PC-9 (cell line): ENCODE results near the gene ISLR2. TPM values are rescaled to one million over a fixed set of nuclear protein-coding genes. Genes with fewer than 3 reads are reported as not detected.

Experiments used
- BruUV-seq: library from RNA; stranded (reverse); fragments of 400-500 nt; replicated peaks from 2 replicates; lab custom pipeline; 2021; lab: Mats Ljungman, UMichigan
- CTCF ChIA-PET: fragments of 300-600 bp; sonication (Branson Sonifier 250); formaldehyde crosslinking; loops from one replicate; lab custom pipeline; 2022; ENCODE audit warnings: antibody characterized with exemption; lab: Charles Lee
- POLR2A ChIA-PET: fragments of 300-600 bp; sonication (Branson Sonifier 250); formaldehyde crosslinking; loops from one replicate; lab custom pipeline; 2022; ENCODE audit warnings: antibody characterized with exemption; ENCODE audit not compliant: unreplicated experiment; lab: Charles Lee
- DNase-seq, 2 experiments: peaks; one replicate each; pipeline versions ENCODE4 v3.0.0 to v3.0.0-alpha.2; 2015 to 2022; ENCODE audit warnings: mixed read lengths in 1 of 2
- H2AFZ ChIP-seq: fragments of 200-600 bp; sonication (generic); 2 replicates; pipeline ENCODE4 v1.8.1; 2017; ENCODE audit warnings: antibody characterized with exemption
- H3F3A ChIP-seq: fragments of 200-600 bp; sonication (generic); 2 replicates; pipeline ENCODE4 v1.8.1; 2017; ENCODE audit warnings: antibody characterized with exemption, mild to moderate bottlenecking, low read depth; ENCODE audit not compliant: insufficient read depth
- H3K27ac ChIP-seq: fragments of 200-600 bp; sonication (generic); 2 replicates; pipeline ENCODE4 v1.6.1; 2016; ENCODE audit warnings: mixed run types
- H3K27me3 ChIP-seq: fragments of 200-600 bp; sonication (generic); 2 replicates; pipeline ENCODE4 v1.6.1; 2016; ENCODE audit warnings: low read depth, mixed run types; ENCODE audit not compliant: insufficient read depth
- H3K36me3 ChIP-seq: fragments of 200-600 bp; sonication (generic); 2 replicates; pipeline ENCODE4 v1.6.1; 2016; ENCODE audit warnings: low read depth, mixed run types
- H3K4me1 ChIP-seq: fragments of 200-600 bp; sonication (generic); replicated peaks from 2 replicates; pipeline ENCODE4 v1.6.1; 2016; ENCODE audit warnings: mixed run types; ENCODE audit not compliant: insufficient read depth
- H3K4me2 ChIP-seq: fragments of 200-600 bp; sonication (generic); 2 replicates; pipeline ENCODE4 v1.6.1; 2017; ENCODE audit warnings: mixed run types
- H3K4me3 ChIP-seq: fragments of 200-600 bp; sonication (generic); 2 replicates; pipeline ENCODE4 v1.6.1; 2016; ENCODE audit warnings: mixed run types
- H3K79me2 ChIP-seq: fragments of 200-600 bp; sonication (generic); 2 replicates; pipeline ENCODE4 v1.6.1; 2017; ENCODE audit warnings: low read depth, mixed run types
- H3K9me2 ChIP-seq: fragments of 200-600 bp; sonication (generic); 2 replicates; pipeline ENCODE4 v1.8.1; 2017; ENCODE audit warnings: mild to moderate bottlenecking; ENCODE audit not compliant: insufficient read depth
- H3K9me3 ChIP-seq: fragments of 200-600 bp; sonication (generic); 2 replicates; pipeline ENCODE4 v1.8.1; 2016; ENCODE audit warnings: low read depth; ENCODE audit not compliant: insufficient read depth
- H4K20me1 ChIP-seq: fragments of 200-600 bp; sonication (generic); 2 replicates; pipeline ENCODE4 v1.8.1; 2017; ENCODE audit not compliant: insufficient read depth
- EZH2 ChIP-seq: fragments of 200-600 bp; sonication (generic); IDR thresholded peaks from 2 replicates; pipeline ENCODE4 v1.8.0; 2017; ENCODE audit warnings: antibody characterized with exemption, low read depth
- intact Hi-C: fragments of 100-400 bp; cut with micrococcal nuclease; formaldehyde crosslinking; loops from one replicate; pipeline ENCODE4 v1.10.0; 2022; ENCODE audit not compliant: unreplicated experiment
- total RNA-seq: library from RNA; stranded (reverse); gene quantifications from 2 replicates; pipeline ENCODE4 v1.2.3, GENCODE V29; 2021
- TF ChIP-seq, protein P1 (sequence below): fragments of 200-600 bp; sonication (generic); conservative IDR thresholded peaks from 2 replicates; pipeline ENCODE4 v1.6.1; 2017; ENCODE audit warnings: mixed run types, antibody characterized with exemption, mild to moderate bottlenecking, moderate library complexity

The ISLR2 gene
- total RNA-seq, 1 experiment from 2014 or later: 0.15 TPM

- Histone ChIP-seq H2AFZ (no peak overlapping the region), H3K79me2 (no peaks in the 10 kb centered on the region), H3K9me2 (no peaks in the 10 kb centered on the region), H3K27ac (no peak overlapping the region), H3K4me2 (no peak overlapping the region), H3F3A (peaks cover 7% of the 10 kb centered on the region; the same call in 1 of the 2 replicates), H3K4me3 (no peak overlapping the region), H3K4me1 (peaks cover 21% of the 10 kb centered on the region), H3K36me3 (no peaks in the 10 kb centered on the region), H3K9me3 (no peaks in the 10 kb centered on the region), H4K20me1 (no peaks in the 10 kb centered on the region), H3K27me3 (no peaks in the 10 kb centered on the region)
- ChIA-PET CTCF (no interaction called here), POLR2A (no interaction called here)
- no TSS peak for BruUV-seq
- no peak for DNase-seq
- intact Hi-C loops: no loop called here
- no peak for TF ChIP-seq EZH2
- TF ChIP-seq, protein P1, sequence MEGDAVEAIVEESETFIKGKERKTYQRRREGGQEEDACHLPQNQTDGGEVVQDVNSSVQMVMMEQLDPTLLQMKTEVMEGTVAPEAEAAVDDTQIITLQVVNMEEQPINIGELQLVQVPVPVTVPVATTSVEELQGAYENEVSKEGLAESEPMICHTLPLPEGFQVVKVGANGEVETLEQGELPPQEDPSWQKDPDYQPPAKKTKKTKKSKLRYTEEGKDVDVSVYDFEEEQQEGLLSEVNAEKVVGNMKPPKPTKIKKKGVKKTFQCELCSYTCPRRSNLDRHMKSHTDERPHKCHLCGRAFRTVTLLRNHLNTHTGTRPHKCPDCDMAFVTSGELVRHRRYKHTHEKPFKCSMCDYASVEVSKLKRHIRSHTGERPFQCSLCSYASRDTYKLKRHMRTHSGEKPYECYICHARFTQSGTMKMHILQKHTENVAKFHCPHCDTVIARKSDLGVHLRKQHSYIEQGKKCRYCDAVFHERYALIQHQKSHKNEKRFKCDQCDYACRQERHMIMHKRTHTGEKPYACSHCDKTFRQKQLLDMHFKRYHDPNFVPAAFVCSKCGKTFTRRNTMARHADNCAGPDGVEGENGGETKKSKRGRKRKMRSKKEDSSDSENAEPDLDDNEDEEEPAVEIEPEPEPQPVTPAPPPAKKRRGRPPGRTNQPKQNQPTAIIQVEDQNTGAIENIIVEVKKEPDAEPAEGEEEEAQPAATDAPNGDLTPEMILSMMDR: no peak
Observed at GRCh38 chr15:74138642-74139041, 8.3 kb downstream of the ISLR2 start.

DNA sequence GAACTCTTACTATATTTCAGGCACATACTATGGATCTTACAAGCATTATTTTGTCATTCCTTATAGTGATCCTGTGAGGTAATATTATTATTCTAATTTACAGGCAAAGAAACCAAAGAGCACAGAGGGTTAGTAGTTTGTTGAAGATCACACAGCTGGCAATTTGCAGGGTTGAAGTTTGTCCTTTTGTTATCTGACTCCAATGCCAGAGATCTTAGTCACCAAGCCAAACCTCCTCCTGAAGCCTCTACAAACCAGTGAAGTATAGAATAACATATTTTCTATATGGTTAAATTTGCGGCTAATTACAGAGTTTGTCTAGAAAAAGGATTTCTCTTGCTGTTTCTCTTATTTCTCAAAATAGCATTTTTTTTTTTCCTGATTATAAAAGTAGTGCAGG lies 11.2 kb downstream of the ISLR2 start:
- H3K27me3 ChIP-seq: no peaks in the 10 kb centered on the region
- H3K9me3 ChIP-seq: no peaks in the 10 kb centered on the region
- ChIA-PET POLR2A (no interaction called here), CTCF (no interaction called here)
- no TSS peak for BruUV-seq
- no peak overlapping the region for H2AFZ ChIP-seq
- no peak overlapping the region for H3K27ac ChIP-seq
- no peaks in the 10 kb centered on the region for H4K20me1 ChIP-seq
- intact Hi-C loops: no loop called here
- no peak overlapping the region for H3K4me2 ChIP-seq
- no peak overlapping the region for H3K4me3 ChIP-seq
- no peaks in the 10 kb centered on the region for H3K9me2 ChIP-seq
- no peaks in the 10 kb centered on the region for H3K79me2 ChIP-seq
- peaks cover 22% of the 10 kb centered on the region for H3K4me1 ChIP-seq
- no peak for DNase-seq
- TF ChIP-seq EZH2: no peak
- TF ChIP-seq, protein P1: no peak
- H3F3A ChIP-seq: no peaks in the 10 kb centered on the region; the same call in 1 of the 2 replicates
- H3K36me3 ChIP-seq: no peaks in the 10 kb centered on the region

GRCh38 chr15:74144153-74144775 lies 13.9 kb downstream of the ISLR2 start:
- no peak overlapping the region for H3K27ac ChIP-seq
- H3K36me3 ChIP-seq: no peaks in the 10 kb centered on the region
- H3K4me1 ChIP-seq: peaks cover 14% of the 10 kb centered on the region
- ChIA-PET POLR2A (interaction anchor here (0.6 kb wide), 2 partner anchors 120 to 180 kb away, joined by 3 to 6 read pairs; no protein-coding TSS in a partner anchor), CTCF (interaction anchor here (0.6 to 1.5 kb wide), 2 partner anchors 91 to 163 kb away, joined by 4 to 9 read pairs; no protein-coding TSS in a partner anchor)
- H3K9me3 ChIP-seq: no peaks in the 10 kb centered on the region
- no peak overlapping the region for H3K4me2 ChIP-seq
- BruUV-seq: no TSS peak
- no peak overlapping the region for H3K4me3 ChIP-seq
- 0 out of 2 replicates have a peak overlapping the region, but pooled peaks have one; percentile 50 for H2AFZ ChIP-seq
- no peaks in the 10 kb centered on the region for H3K79me2 ChIP-seq
- no peak for TF ChIP-seq EZH2
- TF ChIP-seq, protein P1: peak; percentile 25; the same call in 1 of the 2 replicates
- no peaks in the 10 kb centered on the region for H4K20me1 ChIP-seq
- H3K27me3 ChIP-seq: no peaks in the 10 kb centered on the region
- intact Hi-C loops: no loop called here
- no peaks in the 10 kb centered on the region; the same call in 1 of the 2 replicates for H3F3A ChIP-seq
- no peak for DNase-seq
- no peaks in the 10 kb centered on the region for H3K9me2 ChIP-seq
